Measurements from ENCODE around the gene NUDT7. TPM values are rescaled to one million over a fixed set of nuclear protein-coding genes. Genes with fewer than 3 reads are reported as not detected.
A peak's percentile ranks its signal among the peaks of the same experiment; 100 is the strongest.

The NUDT7 gene
- total RNA-seq, 1 experiment from 2014 or later, result 0.51 TPM

GRCh38 chr16:77724174-77724573, 1.9 kb downstream of the NUDT7 start:
- DNase-seq (ENCODE audit: low read depth), result no peak

GRCh38 chr16:77729951-77730350, 7.6 kb downstream of the NUDT7 start:
- no peak for DNase-seq (ENCODE audit: low read depth)

GRCh38 chr16:77732241-77732946, 10.1 kb downstream of the NUDT7 start:
- DNase-seq (ENCODE audit: low read depth), result peak; percentile 56

- DNase-seq (ENCODE audit: low read depth), result no peak
These were observed 14.6 kb downstream of the NUDT7 start for GRCh38 chr16:77736879-77737278.

- DNase-seq (ENCODE audit: low read depth), result no peak
These were observed 16.6 kb downstream of the NUDT7 start for GRCh38 chr16:77738706-77739558.

GRCh38 chr16:77739559-77739892, 17.2 kb downstream of the NUDT7 start:
- peak; percentile 41 for DNase-seq (ENCODE audit: low read depth)

GRCh38 chr16:77744141-77744540, 21.8 kb downstream of the NUDT7 start:
- DNase-seq (ENCODE audit: low read depth), result no peak

- DNase-seq (ENCODE audit: low read depth), result no peak
These were observed 23.7 kb downstream of the NUDT7 start for GRCh38 chr16:77745972-77746371.

- no peak for DNase-seq (ENCODE audit: low read depth)
These were observed 26.2 kb downstream of the NUDT7 start for GRCh38 chr16:77748421-77749005.

GRCh38 chr16:77749415-77749814, 27.1 kb downstream of the NUDT7 start:
- DNase-seq (ENCODE audit: low read depth), result no peak

- no peak for DNase-seq (ENCODE audit: low read depth)
These were observed 35.7 kb downstream of the NUDT7 start for GRCh38 chr16:77758046-77758445.

- no peak for DNase-seq (ENCODE audit: low read depth)
These were observed 36.2 kb downstream of the NUDT7 start for GRCh38 chr16:77758508-77758907.

- DNase-seq (ENCODE audit: low read depth), result no peak
These were observed 36.9 kb downstream of the NUDT7 start for GRCh38 chr16:77759201-77759600.

GRCh38 chr16:77759821-77760220, 37.5 kb downstream of the NUDT7 start:
- peak; percentile 4 for DNase-seq (ENCODE audit: low read depth)

- DNase-seq (ENCODE audit: low read depth), result no peak
These were observed 38.5 kb downstream of the NUDT7 start for GRCh38 chr16:77760800-77761199.

- DNase-seq (ENCODE audit: low read depth), result no peak
These were observed 38.9 kb downstream of the NUDT7 start for GRCh38 chr16:77761204-77761603.

GRCh38 chr16:77762262-77762661, 39.9 kb downstream of the NUDT7 start:
- DNase-seq (ENCODE audit: low read depth), result no peak

GRCh38 chr16:77763994-77764393, 41.7 kb downstream of the NUDT7 start:
- no peak for DNase-seq (ENCODE audit: low read depth)

- DNase-seq (ENCODE audit: low read depth), result no peak
These were observed 44.9 kb downstream of the NUDT7 start for GRCh38 chr16:77767211-77767610.

- DNase-seq (ENCODE audit: low read depth), result no peak
These were observed 45.5 kb downstream of the NUDT7 start for GRCh38 chr16:77767826-77768225.

- DNase-seq (ENCODE audit: low read depth), result peak; percentile 50
These were observed 53.9 kb downstream of the NUDT7 start for GRCh38 chr16:77775911-77776909.

- DNase-seq (ENCODE audit: low read depth), result no peak
These were observed 55.4 kb downstream of the NUDT7 start for GRCh38 chr16:77777745-77778144.
